Activated CD8-positive, alpha-beta memory T cell treated with anti-CD3 and anti-CD28 coated beads for 1 hour (primary cell): Measurements from ENCODE around the gene MGP.

ENCODE experiments used
- DNase-seq, 2 donors: peaks; one replicate each; pipeline ENCODE4 v3.0.0-alpha.2; 2020; ENCODE audit warnings: low read depth in 1 of 2; ENCODE audit errors: extremely low read depth in 1 of 2

Gene MGP

DNA sequence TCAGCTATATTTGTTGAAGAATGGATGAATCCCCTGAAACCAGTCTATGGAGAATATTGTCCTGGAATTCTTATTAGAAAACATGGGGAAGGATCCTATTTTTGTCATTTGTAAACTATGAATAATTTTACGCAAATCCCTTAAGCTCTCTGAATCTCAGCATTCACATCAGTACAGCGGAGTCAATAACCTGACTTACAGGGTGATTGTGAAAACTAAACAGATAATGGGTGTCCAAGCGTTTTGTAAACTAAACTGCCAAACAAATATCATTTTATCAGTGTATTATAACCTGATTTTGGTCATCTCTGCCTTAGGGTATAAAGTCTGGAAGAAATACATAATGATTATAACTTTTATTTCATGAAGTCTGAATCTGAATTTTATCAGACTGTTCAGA is 52.3 kb downstream of the MGP start:
- no peak for DNase-seq
